Bone marrow (tissue), 2 donors: ENCODE results near the gene IL22RA1.

Experiments
- DNase-seq, 2 donors: peaks; one replicate each; lab custom pipeline; 2025; lab: John Stamatoyannopoulos, UW

Gene IL22RA1

DNA sequence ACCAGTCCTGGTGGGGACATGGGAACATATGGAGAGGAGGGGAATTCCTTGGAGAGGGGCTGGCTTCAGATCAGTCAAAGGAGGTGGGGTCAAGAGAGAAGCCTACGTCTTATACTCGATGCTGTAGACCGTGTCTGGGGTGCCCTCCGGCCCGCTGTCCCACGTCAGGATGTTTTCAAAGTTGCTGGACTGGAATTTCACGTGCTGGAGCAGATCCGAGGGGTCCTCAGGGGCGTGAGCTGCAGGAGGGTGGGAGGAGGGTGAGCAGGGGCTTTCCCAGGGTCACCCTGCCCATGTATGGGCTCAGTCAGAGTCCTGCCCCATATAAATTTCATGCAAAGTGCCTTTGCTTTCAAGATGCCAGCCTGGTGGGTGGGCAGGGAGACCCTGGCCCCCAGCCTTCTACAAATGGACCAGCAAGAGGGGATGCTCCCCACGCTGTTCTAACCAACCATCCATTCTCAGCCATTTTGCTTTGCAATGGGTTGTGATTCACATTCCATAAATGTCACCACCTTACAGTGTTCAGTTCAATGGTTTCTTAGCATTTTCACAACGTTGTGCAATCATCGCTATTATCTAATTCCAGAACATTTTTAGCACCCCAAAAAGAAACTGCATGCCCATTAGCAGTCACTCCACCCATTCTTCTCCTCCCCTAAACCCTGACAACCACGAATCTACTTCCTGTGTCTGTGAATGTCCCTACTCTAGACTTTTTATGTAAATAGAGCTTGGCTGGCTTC, 4.3 kb downstream of the IL22RA1 start:
- DNase-seq, result peak in 1 of 2 donors; percentile 3

DNA sequence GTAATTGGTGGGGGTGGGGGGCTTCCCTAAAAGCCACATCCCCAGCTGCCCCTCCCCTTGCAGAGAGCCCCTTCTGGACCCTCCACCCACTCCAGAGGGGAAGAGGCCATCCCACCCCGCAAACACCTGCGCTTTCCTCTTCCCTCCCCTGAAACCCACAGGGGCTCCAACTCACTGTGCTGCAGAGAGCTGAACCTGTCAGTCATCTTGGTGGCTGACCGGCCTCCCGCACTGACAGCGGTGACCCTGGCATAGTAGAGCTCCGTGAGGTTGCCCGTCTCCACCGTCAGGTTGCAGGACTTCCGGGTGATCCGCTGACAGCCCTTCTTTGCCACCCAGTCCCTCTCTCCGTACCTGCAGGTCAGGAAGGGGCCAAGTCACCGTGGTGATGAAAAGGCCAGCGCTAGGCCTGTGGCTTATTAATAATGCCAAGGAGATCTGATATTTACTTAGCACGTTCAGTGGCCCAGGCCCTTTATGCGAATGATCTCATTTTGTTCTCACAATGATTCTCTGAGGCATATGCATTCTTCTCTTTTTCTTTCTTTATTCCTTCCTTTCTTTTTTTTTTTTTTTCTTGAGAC, 5.9 kb downstream of the IL22RA1 start:
- no peak for DNase-seq

DNA sequence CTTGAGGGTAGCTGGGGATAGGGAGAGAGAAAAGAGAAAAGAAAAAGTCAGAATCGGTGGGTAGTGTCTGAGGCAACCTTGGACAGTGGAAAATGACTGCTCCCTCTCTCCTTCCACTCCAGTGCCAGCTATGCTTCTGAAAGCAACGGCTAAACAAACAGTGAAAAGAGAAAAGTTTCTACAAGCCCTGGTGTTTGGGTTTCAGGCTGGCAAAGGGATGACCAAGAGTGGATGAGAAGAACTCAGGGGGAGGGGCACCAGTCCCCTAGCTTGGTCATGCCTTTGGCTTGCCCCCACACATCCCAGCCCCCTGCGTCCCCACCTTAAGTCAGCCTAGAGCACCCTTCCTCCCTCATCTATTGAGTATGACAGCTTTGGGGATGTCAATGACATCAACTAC, 8.6 kb downstream of the IL22RA1 start:
- no peak for DNase-seq

GRCh38 chr1:24133819-24134218, 9.1 kb downstream of the IL22RA1 start:
- no peak for DNase-seq

- DNase-seq, result no peak
These were observed 12.6 kb downstream of the IL22RA1 start for GRCh38 chr1:24130385-24130784.

DNA sequence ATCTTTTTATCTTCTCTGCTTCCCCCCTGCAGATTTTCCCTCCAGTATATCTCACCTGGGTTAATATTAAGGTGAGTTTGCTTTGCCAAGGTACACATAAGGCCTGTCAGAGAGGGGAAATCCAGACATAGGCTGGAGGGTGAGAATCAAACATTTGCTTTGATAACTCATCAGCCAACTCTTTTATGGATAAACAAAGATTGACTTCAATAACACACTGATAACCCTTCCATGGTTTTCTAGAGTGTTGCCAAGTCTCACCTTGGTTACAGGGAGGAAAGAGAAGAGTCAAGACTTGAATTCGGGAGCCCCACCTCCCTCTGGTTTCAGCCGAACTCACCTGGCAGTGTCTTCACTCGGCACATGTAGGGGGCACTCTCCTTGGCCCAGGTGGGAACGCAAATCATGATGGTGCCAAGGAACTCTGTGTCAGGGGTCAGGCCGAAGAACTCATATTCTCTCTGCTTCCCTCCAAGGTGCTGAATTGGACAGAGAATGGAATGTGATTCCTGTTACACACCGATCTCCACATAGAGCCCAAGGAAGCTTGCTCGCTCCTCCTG, 15.1 kb downstream of the IL22RA1 start:
- DNase-seq, result no peak

- DNase-seq, result no peak
These were observed 15.7 kb downstream of the IL22RA1 start for GRCh38 chr1:24127134-24127800.

DNA sequence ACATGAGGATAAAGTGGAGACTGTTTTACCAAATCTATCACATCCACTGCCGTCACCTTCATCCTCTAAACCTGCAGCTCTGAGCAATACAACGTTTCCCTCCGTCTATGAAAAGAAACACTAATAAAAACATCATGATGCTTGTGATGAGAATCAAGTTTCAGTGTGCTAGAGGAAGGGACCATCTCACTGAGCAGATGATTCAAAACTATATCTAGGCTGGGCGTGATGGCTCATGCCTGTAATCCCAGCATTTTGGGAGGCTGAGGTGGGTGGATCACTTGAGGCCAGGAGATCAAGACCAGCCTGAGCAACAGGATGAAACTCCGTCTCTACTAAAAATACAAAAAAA, 16.3 kb downstream of the IL22RA1 start:
- DNase-seq, result no peak

GRCh38 chr1:24126018-24126671, 16.8 kb downstream of the IL22RA1 start:
- no peak for DNase-seq

DNA sequence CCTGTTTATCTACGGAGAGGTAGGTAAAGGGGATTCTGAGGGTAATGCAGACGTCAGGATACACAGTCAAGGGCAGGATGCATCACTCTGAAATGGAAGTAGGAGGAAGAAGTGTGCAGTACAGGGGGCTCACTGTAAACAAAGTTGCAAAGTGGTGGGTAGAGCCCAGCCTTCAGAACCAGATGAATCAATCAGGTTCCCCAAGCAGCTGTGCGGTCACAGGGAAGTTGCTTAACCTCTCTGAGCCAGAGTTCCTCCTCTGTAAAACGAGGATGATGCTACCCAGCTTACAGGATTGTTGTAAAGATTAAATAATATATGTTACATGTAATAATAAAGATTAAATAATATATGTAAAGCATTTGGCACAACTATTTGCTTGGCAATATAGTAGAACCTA, 17.5 kb downstream of the IL22RA1 start:
- no peak for DNase-seq

DNA sequence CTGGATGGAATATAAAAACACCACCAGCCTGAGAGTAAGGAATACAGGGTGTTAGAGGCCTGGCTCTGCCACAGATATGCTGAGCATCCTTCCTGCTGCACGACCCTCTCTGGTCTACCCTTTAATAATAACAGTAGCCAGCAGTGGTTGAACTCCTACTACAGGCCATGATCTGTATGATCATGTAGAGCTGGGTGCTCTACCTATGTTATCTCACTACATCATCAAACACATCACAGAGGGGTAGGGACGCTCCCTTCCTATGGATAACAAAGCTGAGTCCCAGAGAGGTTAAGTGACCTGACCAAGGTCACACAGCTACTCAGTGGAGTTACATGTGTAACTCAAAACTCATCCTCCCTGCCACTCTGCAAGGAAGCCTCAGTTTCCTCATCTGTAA, 18.0 kb downstream of the IL22RA1 start:
- no peak for DNase-seq

DNA sequence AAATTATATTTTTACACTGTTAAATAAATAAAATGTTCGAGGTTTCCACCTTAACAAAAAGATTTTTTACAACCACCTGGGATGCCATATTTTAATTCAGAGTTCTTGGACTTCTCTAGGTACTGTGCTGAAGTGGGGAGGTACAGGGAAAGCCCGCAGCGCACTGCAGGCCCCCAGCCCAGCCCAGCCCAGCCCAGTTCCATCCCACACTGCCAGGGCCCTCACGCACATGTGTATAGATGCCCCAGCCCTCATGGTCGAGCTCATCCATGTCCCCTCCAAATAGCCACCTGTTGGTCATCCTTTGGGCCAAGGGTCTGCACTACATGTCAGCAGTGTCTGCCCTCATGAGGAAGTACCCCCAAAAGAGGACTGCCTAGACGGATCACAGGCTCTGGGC, 19.3 kb downstream of the IL22RA1 start:
- DNase-seq, result no peak

GRCh38 chr1:24122776-24123175, 20.2 kb downstream of the IL22RA1 start:
- no peak for DNase-seq

- DNase-seq, result no peak
These were observed 21.5 kb downstream of the IL22RA1 start for GRCh38 chr1:24121406-24121805.

DNA sequence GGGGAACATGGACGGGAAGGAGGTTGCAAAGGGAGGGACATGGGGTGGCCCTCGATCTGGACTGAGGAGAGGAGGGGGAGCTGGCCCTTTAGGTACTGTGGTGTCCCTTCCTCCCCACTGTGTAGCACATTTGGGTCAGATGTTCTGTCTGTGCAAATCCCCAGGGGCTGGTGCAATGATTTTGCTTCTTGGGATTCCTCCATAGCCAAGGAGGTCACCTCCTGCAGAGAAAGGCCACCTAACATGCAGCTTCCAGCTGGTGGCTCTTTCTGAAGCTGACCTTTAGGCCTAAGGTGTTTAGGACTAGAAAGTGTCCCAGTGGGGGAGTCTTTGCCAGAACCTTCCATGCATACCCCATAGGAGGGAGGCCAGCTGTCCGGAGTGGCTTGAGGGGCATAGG, 22.0 kb downstream of the IL22RA1 start:
- no peak for DNase-seq

DNA sequence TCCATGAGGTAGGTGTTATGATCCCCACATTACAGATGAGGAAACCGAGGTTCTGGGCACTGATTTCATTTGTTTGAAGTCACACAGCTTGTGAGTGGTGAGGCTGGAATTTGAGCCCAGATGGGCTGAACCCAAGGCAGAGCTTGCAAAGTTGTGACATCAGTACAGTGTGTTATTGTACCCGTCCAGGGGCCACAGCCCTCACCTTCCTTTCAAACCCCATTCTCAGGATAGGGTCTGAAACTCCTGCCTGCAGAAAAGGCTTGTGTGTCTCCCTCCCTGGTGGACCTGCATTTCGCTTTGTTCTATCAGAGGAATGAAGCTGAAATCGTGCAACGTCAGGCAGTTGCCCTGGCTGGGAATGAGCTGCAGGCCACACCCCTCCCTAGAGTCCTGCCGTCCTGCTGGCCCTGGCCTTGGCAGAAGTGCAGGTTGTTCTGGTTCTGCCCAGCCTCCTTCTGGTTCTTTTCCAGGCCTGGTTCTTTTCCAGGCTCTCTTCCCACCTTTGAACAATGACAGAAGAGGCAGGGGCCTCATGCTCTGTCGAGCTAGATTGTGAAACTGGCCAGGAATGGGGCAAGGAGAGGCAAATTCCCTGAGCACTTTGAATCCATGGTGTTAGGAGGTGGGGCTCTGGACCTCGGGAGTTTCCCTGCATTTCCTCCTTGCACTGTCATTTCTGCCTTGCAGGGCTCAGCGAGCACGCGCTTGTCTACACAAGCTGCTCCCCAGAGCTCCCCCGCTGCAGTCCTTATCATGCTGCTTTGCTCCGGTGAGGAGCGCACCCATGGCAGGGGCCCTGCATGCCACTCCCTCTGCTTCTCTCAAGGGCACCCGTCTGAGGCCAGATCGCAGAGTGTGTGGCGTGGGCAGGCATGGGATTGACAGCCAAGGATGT, 22.8 kb downstream of the IL22RA1 start:
- DNase-seq, result no peak

DNA sequence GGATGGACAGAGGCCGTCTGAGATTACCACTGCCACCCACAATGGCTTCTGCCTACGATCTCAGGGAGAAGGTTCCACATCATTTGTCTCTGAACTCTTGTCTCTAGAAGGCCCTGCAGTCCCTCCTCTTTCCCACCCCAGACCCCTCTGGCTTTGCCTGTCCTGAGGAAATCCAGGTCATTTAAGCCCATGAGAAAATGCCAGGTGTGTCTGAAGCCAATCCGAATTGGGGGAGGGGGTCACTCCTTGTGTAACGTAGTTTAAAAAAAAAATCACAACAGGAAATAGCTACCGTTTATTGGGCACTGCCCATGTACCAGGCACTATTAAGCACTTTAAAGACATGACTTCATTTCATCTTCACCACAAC, 23.5 kb downstream of the IL22RA1 start:
- DNase-seq, result no peak

- no peak for DNase-seq
These were observed 24.3 kb downstream of the IL22RA1 start for GRCh38 chr1:24118410-24119242.

- no peak for DNase-seq
These were observed 25.1 kb downstream of the IL22RA1 start for GRCh38 chr1:24117722-24118409.

- DNase-seq, result no peak
These were observed 25.8 kb downstream of the IL22RA1 start for GRCh38 chr1:24117132-24117531.
